Stomach (tissue), 4 donors: ENCODE measurements around the gene EPS8L1.

Experiments used
- POLR2A ChIP-seq, 4 donors: fragments of 450-650 bp; IDR thresholded peaks; one replicate each; pipeline ENCODE4 v1.6.1; 2016; ENCODE audit warnings: antibody characterized with exemption in 4 of 4, control low read depth in 2 of 4, mild to moderate bottlenecking in 1 of 4, moderate library complexity in 1 of 4
- TF ChIP-seq, protein P1 (sequence below), 7 experiments: fragments of 450-650 bp in 4 of 7; fragments of 200-600 bp in 3 of 7; sonication (generic) in 3 of 7; IDR thresholded peaks; one replicate each; pipeline ENCODE4 v1.5.1; 2016 to 2019; ENCODE audit warnings: antibody characterized with exemption in 7 of 7, control low read depth in 2 of 7, mild to moderate bottlenecking in 1 of 7

- TF ChIP-seq, protein P1, sequence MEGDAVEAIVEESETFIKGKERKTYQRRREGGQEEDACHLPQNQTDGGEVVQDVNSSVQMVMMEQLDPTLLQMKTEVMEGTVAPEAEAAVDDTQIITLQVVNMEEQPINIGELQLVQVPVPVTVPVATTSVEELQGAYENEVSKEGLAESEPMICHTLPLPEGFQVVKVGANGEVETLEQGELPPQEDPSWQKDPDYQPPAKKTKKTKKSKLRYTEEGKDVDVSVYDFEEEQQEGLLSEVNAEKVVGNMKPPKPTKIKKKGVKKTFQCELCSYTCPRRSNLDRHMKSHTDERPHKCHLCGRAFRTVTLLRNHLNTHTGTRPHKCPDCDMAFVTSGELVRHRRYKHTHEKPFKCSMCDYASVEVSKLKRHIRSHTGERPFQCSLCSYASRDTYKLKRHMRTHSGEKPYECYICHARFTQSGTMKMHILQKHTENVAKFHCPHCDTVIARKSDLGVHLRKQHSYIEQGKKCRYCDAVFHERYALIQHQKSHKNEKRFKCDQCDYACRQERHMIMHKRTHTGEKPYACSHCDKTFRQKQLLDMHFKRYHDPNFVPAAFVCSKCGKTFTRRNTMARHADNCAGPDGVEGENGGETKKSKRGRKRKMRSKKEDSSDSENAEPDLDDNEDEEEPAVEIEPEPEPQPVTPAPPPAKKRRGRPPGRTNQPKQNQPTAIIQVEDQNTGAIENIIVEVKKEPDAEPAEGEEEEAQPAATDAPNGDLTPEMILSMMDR (IDR thresholded peaks at IDR 0.05): no peak
- no peak for TF ChIP-seq POLR2A (IDR thresholded peaks at IDR 0.05)
Measured at GRCh38 chr19:55044771-55045716, 30.6 kb upstream of the EPS8L1 start.
